IMR-90 (cell line): ENCODE data around the gene SYT8. TPM values are rescaled to one million over a fixed set of nuclear protein-coding genes. Genes with fewer than 3 reads are reported as not detected.
A peak's percentile ranks its signal among the peaks of the same experiment; 100 is the strongest.

Experiments
- ATAC-seq: fragments of 200-7000 bp; cut with Tn5 transposase; 2 replicates; pipeline ENCODE4 v1.9.1; 2020; ENCODE audit warnings: low read depth, mild to moderate bottlenecking, moderate library complexity
- BruUV-seq: library from RNA; stranded (reverse); fragments of 400-500 nt; replicated peaks from 2 replicates; lab custom pipeline; 2021; lab: Mats Ljungman, UMichigan
- CTCF ChIA-PET: fragments of 300-600 bp; formaldehyde crosslinking; extraction: SDS; loops from one replicate; lab custom pipeline; 2021; ENCODE audit warnings: antibody characterized with exemption; lab: Yijun Ruan, JAX
- POLR2A ChIA-PET: fragments of 300-600 bp; sonication (Branson Sonifier 250); formaldehyde crosslinking; loops from one replicate; lab custom pipeline; 2022; ENCODE audit warnings: antibody characterized with exemption; ENCODE audit not compliant: unreplicated experiment; lab: Charles Lee
- DNase-seq: peaks from one replicate; pipeline ENCODE4 v3.0.0; 2013
- H2AFZ ChIP-seq: replicated peaks from 2 replicates; pipeline ENCODE3; 2013; ENCODE audit warnings: low read length, mild to moderate bottlenecking; ENCODE audit not compliant: poor library complexity
- H2AK5ac ChIP-seq: 2 replicates; pipeline ENCODE4 v1.6.1; 2013; ENCODE audit warnings: low read depth, low read length, inconsistent platforms
- H2AK9ac ChIP-seq: replicated peaks from 2 replicates; pipeline ENCODE3; 2013; ENCODE audit warnings: mild to moderate bottlenecking, low read depth, low read length, moderate library complexity; ENCODE audit not compliant: poor library complexity
- H2BK120ac ChIP-seq: 2 replicates; pipeline ENCODE4 v1.6.1; 2013; ENCODE audit warnings: low read depth, low read length, inconsistent platforms
- H2BK15ac ChIP-seq: 3 replicates; pipeline ENCODE4 v1.6.1; 2013; ENCODE audit warnings: low read depth, low read length, inconsistent platforms
- H2BK20ac ChIP-seq: 2 replicates; pipeline ENCODE4 v1.6.1; 2013; ENCODE audit warnings: low read depth, mild to moderate bottlenecking, inconsistent platforms, low read length, moderate library complexity
- H2BK5ac ChIP-seq: 2 replicates; pipeline ENCODE4 v1.6.1; 2013; ENCODE audit warnings: mild to moderate bottlenecking, low read depth, low read length, inconsistent platforms; ENCODE audit not compliant: poor library complexity, severe bottlenecking
- H3K14ac ChIP-seq: replicated peaks from 2 replicates; pipeline ENCODE4 v1.6.1; 2013; ENCODE audit warnings: low read depth, low read length, inconsistent platforms
- H3K18ac ChIP-seq: 2 replicates; pipeline ENCODE4 v1.6.1; 2013; ENCODE audit warnings: low read depth, low read length, control low read depth
- H3K23ac ChIP-seq: 2 replicates; pipeline ENCODE4 v1.6.1; 2013; ENCODE audit warnings: low read depth, low read length, inconsistent platforms
- H3K27ac ChIP-seq: 2 replicates; pipeline ENCODE4 v1.5.1; 2013; ENCODE audit warnings: mild to moderate bottlenecking, control low read depth, low read length; ENCODE audit not compliant: insufficient read depth
- H3K27me3 ChIP-seq: 2 replicates; pipeline ENCODE4 v1.6.1; 2013; ENCODE audit warnings: low read length; ENCODE audit not compliant: control insufficient read depth, insufficient read depth
- H3K36me3 ChIP-seq: 2 replicates; pipeline ENCODE4 v1.6.1; 2013; ENCODE audit warnings: low read length, mixed read lengths; ENCODE audit not compliant: control insufficient read depth, insufficient read depth
- H3K4ac ChIP-seq: 2 replicates; pipeline ENCODE4 v1.6.1; 2013; ENCODE audit warnings: low read depth, low read length, inconsistent platforms
- H3K4me1 ChIP-seq: 2 replicates; pipeline ENCODE4 v1.6.1; 2013; ENCODE audit warnings: low read length, mixed read lengths; ENCODE audit not compliant: control insufficient read depth, insufficient read depth
- H3K4me2 ChIP-seq: 2 replicates; pipeline ENCODE4 v1.6.1; 2013; ENCODE audit warnings: low read depth, mild to moderate bottlenecking, control low read depth, low read length, moderate library complexity
- H3K4me3 ChIP-seq: 2 replicates; pipeline ENCODE4 v1.5.1; 2013; ENCODE audit warnings: low read depth, mild to moderate bottlenecking, control low read depth, low read length, moderate library complexity; ENCODE audit not compliant: insufficient read depth
- H3K56ac ChIP-seq: 2 replicates; pipeline ENCODE4 v1.6.1; 2013; ENCODE audit warnings: low read length, inconsistent platforms; ENCODE audit not compliant: insufficient read depth; ENCODE audit errors: extremely low read depth
- H3K79me1 ChIP-seq, 2 experiments: 2 replicates each; pipeline ENCODE4 v1.6.1; 2013; ENCODE audit warnings: low read length in 2 of 2, inconsistent platforms in 1 of 2, low read depth in 1 of 2
- H3K9ac ChIP-seq: 2 replicates; pipeline ENCODE4 v1.6.1; 2013; ENCODE audit warnings: low read depth, low read length, control low read depth
- H3K9me1 ChIP-seq: 2 replicates; pipeline ENCODE4 v1.6.1; 2013; ENCODE audit warnings: low read length, inconsistent platforms; ENCODE audit not compliant: insufficient read depth
- H3K9me3 ChIP-seq: 2 replicates; pipeline ENCODE4 v1.6.1; 2013; ENCODE audit warnings: low read length; ENCODE audit not compliant: control insufficient read depth, insufficient read depth
- H4K20me1 ChIP-seq: 2 replicates; pipeline ENCODE4 v1.6.1; 2013; ENCODE audit warnings: low read length, inconsistent platforms; ENCODE audit not compliant: insufficient read depth
- H4K5ac ChIP-seq: 2 replicates; pipeline ENCODE4 v1.6.1; 2013; ENCODE audit warnings: mild to moderate bottlenecking, low read depth, low read length, control low read depth
- H4K8ac ChIP-seq, 2 experiments: 2 replicates each; pipeline ENCODE4 v1.6.1; 2013; ENCODE audit warnings: low read depth in 2 of 2, low read length in 2 of 2, control low read depth in 1 of 2, inconsistent platforms in 1 of 2
- H4K91ac ChIP-seq: 2 replicates; pipeline ENCODE4 v1.6.1; 2013; ENCODE audit warnings: low read depth, low read length, inconsistent platforms; ENCODE audit not compliant: insufficient read depth
- ELK1 ChIP-seq: fragments of 150-350 bp; IDR thresholded peaks from 2 replicates; pipeline ENCODE4 v1.6.1; 2016; ENCODE audit warnings: low read depth, mild to moderate bottlenecking, low read length, moderate library complexity, borderline replicate concordance
- FOS ChIP-seq: fragments of 150-350 bp; IDR thresholded peaks from 2 replicates; pipeline ENCODE4 v1.6.1; 2016; ENCODE audit warnings: low read depth, low read length
- MAZ ChIP-seq: IDR thresholded peaks from 2 replicates; pipeline ENCODE4 v1.6.1; 2012; ENCODE audit warnings: low read depth, mild to moderate bottlenecking, low read length, improper control_type of control experiment, moderate library complexity, borderline replicate concordance
- POLR2A ChIP-seq: IDR thresholded peaks from 2 replicates; pipeline ENCODE4 v1.6.1; 2012; ENCODE audit warnings: mild to moderate bottlenecking, low read depth, low read length
- RCOR1 ChIP-seq: IDR thresholded peaks from 2 replicates; pipeline ENCODE4 v1.6.1; 2012; ENCODE audit warnings: mild to moderate bottlenecking, low read length, improper control_type of control experiment; ENCODE audit not compliant: insufficient replicate concordance
- RFX5 ChIP-seq: IDR thresholded peaks from 2 replicates; pipeline ENCODE4 v1.8.0; 2012; ENCODE audit warnings: low read depth, mild to moderate bottlenecking, low read length, moderate library complexity
- USF2 ChIP-seq: fragments of 150-350 bp; IDR thresholded peaks from 2 replicates; pipeline ENCODE4 v1.6.1; 2017; ENCODE audit warnings: mild to moderate bottlenecking, antibody characterized with exemption, low read length, low read depth
- WGBS, 2 experiments: methylation state at CpG; one replicate each; pipeline versions ENCODE4 v1.1.5 to v1.1.7; 2013; ENCODE audit warnings: missing lambda C conversion rate in 2 of 2; ENCODE audit not compliant: insufficient read length in 1 of 2; ENCODE audit errors: extremely low coverage in 2 of 2; 5-methylcytosine and 5-hydroxymethylcytosine counted together
- dilution Hi-C: fragments of 300-500 bp; cut with HindIII; formaldehyde crosslinking; loops from one replicate; pipeline ENCODE4 v1.14.3; 2018; ENCODE audit warnings: low sequenced_read_pairs; ENCODE audit not compliant: unreplicated experiment
- in situ Hi-C: fragments of 300-500 bp; cut with MboI; formaldehyde crosslinking; loops from 3 replicates; pipeline ENCODE4 v1.14.3; 2019; ENCODE audit warnings: low sequenced_read_pairs, inconsistent platforms, mixed read lengths
- intact Hi-C: fragments of 100-400 bp; cut with micrococcal nuclease; formaldehyde crosslinking; loops from 2 replicates; pipeline ENCODE4 v1.10.0; 2022
- polyA plus RNA-seq, 3 experiments: library from polyadenylated mRNA; depleted of rRNA; stranded (reverse); fragments of >200 nt; gene quantifications; 2 replicates each; pipeline ENCODE4 v1.2.3, GENCODE V29; 2012; ENCODE audit warnings: low replicate concordance in 1 of 3
- total RNA-seq: library from RNA; depleted of rRNA; stranded (reverse); fragments of >200 nt; gene quantifications from 2 replicates; pipeline ENCODE4 v1.2.3, GENCODE V29; 2012
- TF ChIP-seq, protein P1 (sequence below): conservative IDR thresholded peaks from 2 replicates; pipeline ENCODE4 v1.5.1; 2012; ENCODE audit warnings: mild to moderate bottlenecking, low read depth, low read length, improper control_type of control experiment

SYT8 gene
- total and polyA plus RNA-seq, 2 of the 4 experiments (the other 2 are of a cell fraction): not detected

- H4K5ac ChIP-seq: no peak overlapping the region
- intact Hi-C loops: no loop called here
- H3K14ac ChIP-seq: no peak overlapping the region
- H4K8ac ChIP-seq: no peak overlapping the region
- no TSS peak for BruUV-seq
- peaks cover 16% of the 10 kb centered on the region; the same call in 1 of the 2 replicates for H3K27me3 ChIP-seq
- no peak overlapping the region for H4K91ac ChIP-seq
- dilution Hi-C loops: no loop called here
- no peak overlapping the region; the same call in 1 of the 2 replicates for H3K4ac ChIP-seq
- in situ Hi-C loops: no loop called here
- no peak overlapping the region for H2BK5ac ChIP-seq
- no peaks in the 10 kb centered on the region for H4K20me1 ChIP-seq
- no peaks in the 10 kb centered on the region for H3K9me3 ChIP-seq
- no peak overlapping the region for H3K18ac ChIP-seq
- no peak overlapping the region for H3K4me2 ChIP-seq
- no peak overlapping the region for H2BK20ac ChIP-seq
- no peak overlapping the region for H2AK9ac ChIP-seq
- H3K36me3 ChIP-seq: no peaks in the 10 kb centered on the region
- H2BK15ac ChIP-seq: no peak overlapping the region
- H3K23ac ChIP-seq: no peak overlapping the region
- peak overlapping the region; percentile 13 for H2AFZ ChIP-seq
- H3K4me3 ChIP-seq: no peak overlapping the region
- peaks cover 15% of the 10 kb centered on the region for H3K4me1 ChIP-seq
- ATAC-seq (no peak), DNase-seq (no peak)
- POLR2A ChIA-PET: no interaction called here
- WGBS, 2 experiments: 75% methylated on average over 8 of the region's 33 CpGs; no CpG with 5 or more reads in 1 of the 2 experiments
- no peaks in the 10 kb centered on the region for H3K79me1 ChIP-seq
- peak overlapping the region; percentile 13 for H2BK120ac ChIP-seq
- no peak for TF ChIP-seq ELK1
- no peak for TF ChIP-seq RFX5
- no peak for TF ChIP-seq POLR2A
- no peak for TF ChIP-seq USF2
- no peak for TF ChIP-seq MAZ
- TF ChIP-seq FOS: no peak
- no peak for TF ChIP-seq RCOR1
- TF ChIP-seq, protein P1, sequence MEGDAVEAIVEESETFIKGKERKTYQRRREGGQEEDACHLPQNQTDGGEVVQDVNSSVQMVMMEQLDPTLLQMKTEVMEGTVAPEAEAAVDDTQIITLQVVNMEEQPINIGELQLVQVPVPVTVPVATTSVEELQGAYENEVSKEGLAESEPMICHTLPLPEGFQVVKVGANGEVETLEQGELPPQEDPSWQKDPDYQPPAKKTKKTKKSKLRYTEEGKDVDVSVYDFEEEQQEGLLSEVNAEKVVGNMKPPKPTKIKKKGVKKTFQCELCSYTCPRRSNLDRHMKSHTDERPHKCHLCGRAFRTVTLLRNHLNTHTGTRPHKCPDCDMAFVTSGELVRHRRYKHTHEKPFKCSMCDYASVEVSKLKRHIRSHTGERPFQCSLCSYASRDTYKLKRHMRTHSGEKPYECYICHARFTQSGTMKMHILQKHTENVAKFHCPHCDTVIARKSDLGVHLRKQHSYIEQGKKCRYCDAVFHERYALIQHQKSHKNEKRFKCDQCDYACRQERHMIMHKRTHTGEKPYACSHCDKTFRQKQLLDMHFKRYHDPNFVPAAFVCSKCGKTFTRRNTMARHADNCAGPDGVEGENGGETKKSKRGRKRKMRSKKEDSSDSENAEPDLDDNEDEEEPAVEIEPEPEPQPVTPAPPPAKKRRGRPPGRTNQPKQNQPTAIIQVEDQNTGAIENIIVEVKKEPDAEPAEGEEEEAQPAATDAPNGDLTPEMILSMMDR: no peak
- no peak overlapping the region for H3K9ac ChIP-seq
- H3K56ac ChIP-seq: no peak overlapping the region
- CTCF ChIA-PET: interaction anchor here (0.8 to 1.8 kb wide), 2 partner anchors 137 to 267 kb away, joined by 5 to 9 read pairs; no protein-coding TSS in a partner anchor
- no peak overlapping the region for H2AK5ac ChIP-seq
- no peaks in the 10 kb centered on the region for H3K9me1 ChIP-seq
- no peak overlapping the region for H3K27ac ChIP-seq
Observed at GRCh38 chr11:1830322-1831223, 4.2 kb upstream of the SYT8 start.
